Urothelium cell line (cell line): ENCODE data around the gene PIGO.

Experiments used
- DNase-seq: peaks from one replicate; pipeline ENCODE4 v3.0.0; 2011; ENCODE audit warnings: low spot score, mixed read lengths
- FAIRE-seq: peaks from 2 replicates; lab custom pipeline; 2011; peaks lifted over from hg19 to GRCh38; lab: Jason Lieb, UNC

The PIGO gene

DNA sequence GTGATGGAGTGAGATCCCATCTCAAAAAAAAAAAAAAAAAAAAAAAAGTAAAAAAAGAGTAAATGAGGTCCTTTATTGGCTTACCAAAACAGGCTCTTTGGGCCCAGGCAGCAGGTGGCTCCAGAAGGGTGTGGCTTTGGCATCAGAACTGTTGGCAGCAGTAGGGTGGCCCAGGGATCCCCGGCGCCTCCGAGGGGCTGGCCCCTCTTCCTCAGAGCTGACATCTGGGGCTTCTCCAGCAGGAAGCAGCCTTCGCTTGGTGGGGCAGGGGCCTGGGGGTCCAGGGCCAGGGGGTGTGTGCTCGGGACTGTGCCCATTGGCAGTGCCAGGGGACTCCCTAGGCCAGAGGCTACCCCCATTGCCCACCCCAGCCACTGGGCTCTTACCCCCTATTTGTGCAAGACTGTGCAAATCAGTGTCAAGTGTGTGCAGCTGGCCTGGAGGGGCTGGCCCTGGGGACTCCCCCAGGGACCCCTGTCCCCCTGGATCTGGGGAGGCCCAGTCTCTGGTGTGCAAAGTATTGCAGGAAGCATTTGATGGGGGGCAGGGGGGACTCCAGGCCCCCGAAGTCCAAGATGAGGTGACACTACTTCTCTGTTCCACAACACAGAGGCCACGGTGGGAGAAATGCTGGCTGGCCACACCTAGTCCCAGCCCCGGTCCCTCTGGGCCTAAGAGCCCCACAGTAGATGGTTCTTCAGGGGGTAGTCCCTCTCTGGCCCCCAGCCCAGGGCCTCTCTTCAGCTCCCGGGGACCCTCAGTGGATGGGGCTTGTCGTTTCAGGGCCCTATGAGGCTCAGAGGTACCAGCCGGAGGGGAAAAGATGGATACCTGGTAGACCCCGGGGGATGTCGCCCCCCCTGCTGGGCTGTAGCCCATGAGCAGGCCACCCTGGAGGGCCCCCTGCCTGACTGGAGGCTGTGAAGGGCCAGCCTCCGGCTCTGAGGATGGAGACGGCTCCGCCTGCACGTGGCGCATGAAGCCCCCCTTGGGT lies 11.2 kb upstream of the PIGO start:
- DNase-seq, result no peak
- FAIRE-seq, result no peak

DNA sequence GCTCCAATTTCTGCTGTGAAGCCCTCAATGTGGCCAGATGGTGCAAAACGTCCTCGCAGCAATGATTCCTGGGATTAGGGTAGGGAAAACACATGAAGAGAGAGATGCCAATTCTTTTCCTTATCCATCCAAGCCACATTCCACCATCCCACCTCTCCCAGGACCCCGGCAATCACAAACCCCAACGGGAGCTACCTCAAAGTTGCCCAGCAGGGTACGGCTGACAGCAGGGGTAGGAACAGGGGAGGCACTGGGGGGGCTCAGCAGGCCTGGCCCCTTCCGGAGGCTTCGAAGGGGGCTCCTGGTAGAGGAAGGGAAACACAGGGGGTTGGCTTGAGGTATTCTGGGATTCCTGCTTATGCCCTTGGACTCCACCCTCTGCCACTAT lies 9.9 kb upstream of the PIGO start:
- no peak for FAIRE-seq
- no peak for DNase-seq

DNA sequence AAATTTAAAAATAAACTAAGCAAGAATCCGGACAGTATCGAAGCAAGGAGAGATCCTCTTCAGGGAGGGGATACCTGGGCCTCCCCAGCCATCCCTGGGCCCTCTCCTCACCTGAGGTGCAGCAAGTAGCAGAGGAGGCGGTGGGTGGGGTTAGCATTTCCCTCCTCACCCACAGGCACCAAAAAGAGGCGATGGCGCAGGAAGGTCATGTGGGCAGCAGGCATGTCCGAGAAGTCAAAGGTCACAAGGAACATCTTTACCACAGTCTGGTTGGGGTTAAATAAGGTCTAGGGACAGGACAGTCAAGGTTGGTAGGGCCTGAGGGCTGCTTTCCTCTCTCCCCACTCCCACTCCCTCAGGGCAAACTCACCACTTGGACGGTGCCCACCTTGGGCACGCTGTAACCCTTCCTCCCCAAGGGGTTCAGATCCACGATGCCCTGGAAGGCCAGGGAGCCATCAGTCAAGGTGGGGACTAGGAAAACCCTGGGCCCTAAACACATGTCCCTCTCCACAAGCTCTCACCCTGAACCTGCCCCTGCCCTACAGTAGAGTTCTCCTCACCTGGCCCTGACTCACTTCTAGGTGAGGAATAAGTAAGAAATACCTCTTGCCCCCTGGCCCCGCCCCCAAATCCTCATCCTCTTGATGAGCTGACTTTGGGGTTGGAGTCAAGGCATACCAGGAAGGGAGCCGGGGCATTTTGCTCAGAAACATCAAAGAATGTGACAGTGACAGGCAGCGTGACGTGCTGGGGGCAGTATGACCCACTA lies 9.4 kb upstream of the PIGO start:
- DNase-seq, result no peak
- no peak for FAIRE-seq

- DNase-seq (no peak), FAIRE-seq (no peak)
Measured at GRCh38 chr9:35105126-35105525, 8.7 kb upstream of the PIGO start.

GRCh38 chr9:35104586-35104985 lies 8.2 kb upstream of the PIGO start:
- DNase-seq (no peak), FAIRE-seq (no peak)

- DNase-seq, result no peak
- FAIRE-seq, result no peak
Measured at GRCh38 chr9:35103660-35104191, 7.3 kb upstream of the PIGO start.

GRCh38 chr9:35102769-35103659 lies 6.6 kb upstream of the PIGO start, which contains the start of gene STOML2:
Gene STOML2, minus strand, starts transcription at chr9:35103131. Its CDS starts 37 bp downstream, at chr9:35103094.
- DNase-seq, result peak; percentile 94
- peak; percentile 95 for FAIRE-seq

DNA sequence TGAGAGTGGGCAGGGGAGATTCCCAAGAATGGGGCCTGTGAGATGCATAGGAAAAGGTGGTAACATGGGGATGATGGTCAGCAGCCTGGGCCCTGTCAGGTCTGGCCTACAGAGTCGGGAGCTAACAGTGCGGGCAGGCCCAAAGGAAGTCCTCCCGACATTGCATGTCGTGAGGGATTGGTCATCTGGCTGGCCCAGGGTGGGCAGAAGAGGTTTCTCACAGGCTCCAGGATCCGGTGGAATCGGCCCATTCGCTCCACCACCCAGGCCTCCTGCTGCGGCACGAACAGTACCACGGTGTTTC lies 6.0 kb upstream of the PIGO start:
- peak; percentile 61 for FAIRE-seq
- DNase-seq, result no peak

- DNase-seq (no peak), FAIRE-seq (no peak)
Measured at GRCh38 chr9:35097573-35097972, 1.2 kb upstream of the PIGO start.

- no peak for FAIRE-seq
Measured at GRCh38 chr9:35091536-35091935, 4.9 kb downstream of the PIGO start.

GRCh38 chr9:35089434-35089833 lies 7.0 kb downstream of the PIGO start:
- FAIRE-seq (no peak), DNase-seq (no peak)

More at GRCh38 chr9:35091536-35091935, 4.9 kb downstream of the PIGO start:
- DNase-seq, result no peak

DNA sequence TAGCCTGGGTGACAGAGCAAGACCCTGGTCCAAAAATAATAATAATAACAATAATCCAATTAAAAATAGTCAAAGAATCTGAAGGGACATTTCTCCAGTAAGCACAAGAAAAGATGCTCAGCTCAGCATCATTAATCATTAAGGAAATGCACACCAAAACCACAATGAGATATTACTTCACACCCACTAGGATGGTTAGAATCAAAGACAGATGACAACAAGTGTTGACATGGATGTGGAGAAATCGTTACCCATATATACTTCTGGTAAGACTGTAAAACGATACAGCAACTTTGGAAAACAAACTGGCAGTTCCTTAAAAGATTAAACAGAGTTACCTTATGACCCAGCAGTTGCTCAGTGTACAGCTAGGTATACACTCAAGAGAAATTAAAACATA lies 11.3 kb downstream of the PIGO start:
- DNase-seq (no peak), FAIRE-seq (no peak)

GRCh38 chr9:35079426-35080341 lies 16.7 kb downstream of the PIGO start, which contains the start of gene FANCG:
Gene FANCG, minus strand, starts transcription at chr9:35079942. Its CDS starts 418 bp downstream, at chr9:35079524.
- FAIRE-seq (peak; percentile 52), DNase-seq (peak; percentile 95)

GRCh38 chr9:35079041-35079425 lies 17.4 kb downstream of the PIGO start:
- DNase-seq, result no peak

DNA sequence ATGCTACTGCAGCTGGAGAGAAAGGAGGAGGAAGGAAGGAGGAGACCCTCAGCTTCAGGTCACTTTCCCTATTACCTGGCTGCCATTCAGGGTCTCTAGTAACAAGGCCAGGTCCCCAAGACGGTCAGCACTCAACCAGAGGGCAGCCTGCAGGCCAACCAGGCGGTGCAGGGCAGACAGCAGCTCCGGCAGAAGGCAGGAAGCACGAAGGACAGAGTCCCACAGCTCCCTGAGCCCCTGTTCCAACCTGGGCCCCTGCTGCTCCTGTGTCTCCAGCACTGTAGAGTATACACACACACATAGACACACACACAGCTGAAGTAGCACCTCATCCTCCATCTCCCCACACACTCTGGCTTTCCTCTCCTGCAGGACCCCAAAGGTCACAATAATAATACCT lies 18.3 kb downstream of the PIGO start:
- DNase-seq (no peak), FAIRE-seq (no peak)

More at GRCh38 chr9:35079041-35079425, 17.4 kb downstream of the PIGO start:
- FAIRE-seq, result no peak

DNA sequence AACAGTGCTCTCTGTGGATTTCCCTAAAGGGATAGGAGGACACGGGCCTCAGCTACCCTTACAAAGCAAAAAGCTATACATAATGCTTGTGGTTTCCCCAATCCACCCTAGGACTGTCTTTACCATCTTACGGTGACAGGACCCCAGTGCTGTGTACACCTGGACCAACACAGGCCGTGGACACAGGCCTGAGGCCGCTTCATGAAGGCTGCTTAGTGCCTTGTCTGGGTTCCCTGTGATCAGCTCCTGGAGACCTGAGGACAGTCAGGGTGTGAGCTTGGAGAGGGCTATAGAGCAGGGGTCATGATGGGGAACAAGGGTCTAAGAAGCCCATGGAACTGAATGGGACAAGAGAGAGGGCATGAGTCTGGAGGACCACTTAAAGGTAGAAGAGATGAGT lies 19.5 kb downstream of the PIGO start:
- DNase-seq (no peak), FAIRE-seq (no peak)

DNA sequence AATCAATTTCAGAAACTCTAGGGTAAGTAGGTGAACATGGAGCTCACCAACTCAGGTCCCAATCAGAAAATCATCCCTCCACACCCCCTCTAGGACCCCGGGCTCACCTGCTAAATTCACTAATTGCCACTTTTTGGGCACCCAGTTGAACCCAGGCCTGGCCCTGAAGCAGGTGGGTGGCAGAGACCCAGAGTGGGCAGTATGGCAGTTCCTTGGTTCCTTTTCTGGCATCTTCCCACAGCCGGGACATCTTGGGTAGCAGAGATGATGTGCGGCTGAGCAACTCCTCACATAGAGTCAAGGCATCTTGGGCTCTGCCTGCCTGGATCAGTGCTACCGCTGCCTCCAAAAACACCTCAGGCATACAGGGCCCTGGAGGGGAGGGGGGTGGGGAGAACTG lies 21.0 kb downstream of the PIGO start:
- DNase-seq (no peak), FAIRE-seq (no peak)

GRCh38 chr9:35074791-35075190 lies 21.6 kb downstream of the PIGO start:
- FAIRE-seq (no peak), DNase-seq (no peak)

DNA sequence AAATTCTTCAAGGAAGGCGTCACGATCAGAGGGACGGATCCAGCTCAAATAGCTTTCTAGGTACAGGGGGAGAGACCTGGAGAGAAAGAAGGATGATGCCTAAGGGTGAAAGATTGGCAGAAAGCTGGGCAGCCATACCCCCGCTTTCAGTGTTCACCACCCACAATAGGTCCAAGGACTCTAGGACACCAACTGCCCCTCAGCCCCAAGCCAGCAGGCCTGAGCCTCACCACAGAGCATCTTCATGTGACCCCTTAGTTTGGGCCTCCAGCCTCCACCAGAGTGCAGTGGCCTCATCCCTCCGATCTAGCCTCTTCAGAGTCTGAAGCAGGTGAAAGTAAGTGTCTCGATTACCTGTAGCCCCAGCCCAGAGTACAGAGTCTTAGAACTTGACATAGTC lies 22.2 kb downstream of the PIGO start:
- FAIRE-seq (no peak), DNase-seq (no peak)

- FAIRE-seq (no peak), DNase-seq (no peak)
Measured at GRCh38 chr9:35073279-35073612, 23.1 kb downstream of the PIGO start.
